ENCODE data around the gene TBC1D1. TPM values are rescaled to one million over a fixed set of nuclear protein-coding genes. Genes with fewer than 3 reads are reported as not detected.
A peak's percentile ranks its signal among the peaks of the same experiment; 100 is the strongest.

Gene TBC1D1
- total RNA-seq, 1 donor from 2014 or later, result 121 TPM

DNA sequence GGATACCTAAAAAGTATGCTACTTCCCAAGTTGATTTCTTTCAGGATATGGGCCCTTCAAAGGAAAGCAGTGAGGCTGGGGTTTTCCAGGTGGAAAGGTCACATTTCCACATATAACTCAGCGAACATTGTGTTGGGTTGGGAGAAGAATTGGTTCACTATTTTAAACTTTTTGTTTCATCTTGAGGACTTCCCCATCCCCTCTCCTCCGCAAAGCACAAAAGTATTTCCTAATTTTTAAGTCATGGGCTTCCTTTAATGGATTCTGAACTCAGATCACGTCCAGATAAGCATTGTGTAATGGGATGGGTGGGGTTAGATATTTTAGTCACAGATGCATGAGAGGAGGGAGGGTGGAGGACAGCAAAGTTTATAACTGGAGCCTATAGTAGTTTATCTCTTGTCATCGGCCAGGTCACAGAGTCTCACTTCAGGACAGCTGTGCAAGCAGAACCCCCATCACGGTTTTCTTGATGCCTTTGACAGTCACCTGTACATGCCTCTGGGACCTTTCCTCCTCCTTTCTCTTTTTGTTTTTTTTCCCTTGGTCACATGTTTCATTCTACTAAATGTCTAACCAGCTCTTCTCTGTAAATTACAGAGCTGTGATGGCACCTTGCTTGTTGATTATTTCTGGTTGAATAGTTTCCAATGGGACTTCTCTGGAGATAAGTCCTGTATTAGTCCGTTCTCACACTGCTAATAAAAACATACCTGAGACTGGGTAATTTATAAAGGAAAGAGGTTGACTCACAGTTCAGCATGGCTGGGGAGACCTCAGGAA is 184.7 kb downstream of the TBC1D1 start:
- DNase-seq (ENCODE audit: low read depth, low spot score), result no peak

DNA sequence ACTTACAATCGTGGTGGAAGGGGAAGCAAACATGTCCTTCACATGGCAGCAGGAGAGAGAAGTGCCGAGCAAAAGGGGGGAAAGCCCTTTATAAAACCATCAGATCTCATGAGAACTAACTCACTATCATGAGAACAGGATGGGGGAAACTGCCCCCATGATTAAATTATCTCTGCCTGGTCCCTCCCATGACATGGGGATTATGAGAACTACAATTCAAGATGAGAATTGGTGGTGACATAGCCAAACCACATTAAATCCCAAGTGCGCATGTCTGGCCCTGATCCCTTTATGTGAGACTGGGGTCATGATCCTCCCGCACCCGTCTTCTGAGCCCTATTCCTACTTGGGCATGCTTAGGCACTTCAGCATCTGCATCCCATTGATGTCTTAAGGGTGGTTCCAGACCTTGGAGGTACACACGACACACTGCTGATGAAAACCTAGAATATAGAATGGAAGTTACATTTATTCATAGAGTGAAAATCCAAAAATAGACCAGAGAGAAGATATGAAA is 185.3 kb downstream of the TBC1D1 start:
- no peak for DNase-seq (ENCODE audit: low read depth, low spot score)

- DNase-seq (ENCODE audit: low read depth, low spot score), result no peak
Measured at GRCh38 chr4:38077791-38078489, 187.1 kb downstream of the TBC1D1 start.

- peak; percentile 17 for DNase-seq (ENCODE audit: low read depth, low spot score)
Measured at GRCh38 chr4:38078590-38079421, 187.9 kb downstream of the TBC1D1 start.

DNA sequence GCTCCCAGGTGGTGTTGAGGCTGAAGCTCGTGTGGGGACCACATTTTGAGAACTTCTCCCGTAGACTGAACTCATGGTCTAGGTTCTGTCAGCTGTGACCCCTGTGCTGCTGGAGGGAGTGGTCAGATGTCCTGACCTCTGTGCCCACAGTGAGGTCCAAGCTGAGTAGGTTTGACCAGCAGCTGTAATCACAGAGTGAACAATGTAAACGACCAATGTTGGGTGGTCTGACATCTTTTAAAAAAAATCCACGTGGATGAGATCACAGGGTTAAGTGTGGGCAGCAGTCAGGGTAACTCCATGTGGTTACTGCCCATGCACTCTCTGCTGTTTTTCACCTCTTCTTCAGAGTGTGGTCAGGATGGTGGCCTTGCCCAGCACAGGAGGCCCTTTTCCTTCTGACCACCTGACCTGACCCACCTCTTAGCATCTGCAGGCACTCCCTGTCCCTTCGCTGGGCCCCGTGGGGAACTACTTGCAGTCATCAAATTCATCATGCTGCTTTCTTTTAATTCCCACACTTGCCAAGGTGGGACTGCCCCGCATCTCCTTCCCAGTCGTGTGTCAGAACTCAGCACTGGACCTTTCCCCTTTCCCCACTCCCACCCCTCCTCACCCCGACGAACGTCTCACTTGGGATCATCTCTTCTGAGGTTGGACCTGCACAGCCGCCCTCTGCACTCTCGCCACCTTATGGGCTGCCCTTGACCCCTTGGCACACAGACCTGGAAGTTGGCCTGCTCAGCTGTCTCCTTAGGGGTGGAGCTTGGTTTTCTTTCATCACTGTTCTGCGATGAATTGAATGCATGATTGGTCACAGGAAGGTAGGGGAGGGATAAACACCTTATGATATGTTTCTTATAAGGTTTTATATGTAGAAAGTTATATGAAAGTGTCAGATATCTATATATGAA is 189.4 kb downstream of the TBC1D1 start:
- DNase-seq (ENCODE audit: low read depth, low spot score), result no peak

DNA sequence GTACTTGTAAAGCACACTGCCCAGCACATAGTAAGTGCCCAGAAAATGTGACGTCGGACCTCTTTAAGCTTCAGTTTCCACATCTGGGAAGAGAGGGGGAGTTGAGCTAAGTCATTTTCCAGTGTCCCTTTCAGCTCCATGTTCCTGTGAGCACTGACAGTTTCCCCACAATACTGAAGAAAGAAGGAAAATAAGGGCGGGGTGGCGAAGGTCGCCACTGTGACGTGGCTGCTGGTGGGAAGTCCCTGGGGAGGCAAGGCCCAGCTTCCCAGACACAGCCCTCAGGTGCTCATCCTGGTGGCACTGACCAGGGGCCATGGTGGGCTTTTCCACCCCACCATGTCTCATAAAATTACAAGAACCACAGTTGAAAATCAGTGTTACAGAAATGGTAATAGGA is 191.1 kb downstream of the TBC1D1 start:
- no peak for DNase-seq (ENCODE audit: low read depth, low spot score)

DNA sequence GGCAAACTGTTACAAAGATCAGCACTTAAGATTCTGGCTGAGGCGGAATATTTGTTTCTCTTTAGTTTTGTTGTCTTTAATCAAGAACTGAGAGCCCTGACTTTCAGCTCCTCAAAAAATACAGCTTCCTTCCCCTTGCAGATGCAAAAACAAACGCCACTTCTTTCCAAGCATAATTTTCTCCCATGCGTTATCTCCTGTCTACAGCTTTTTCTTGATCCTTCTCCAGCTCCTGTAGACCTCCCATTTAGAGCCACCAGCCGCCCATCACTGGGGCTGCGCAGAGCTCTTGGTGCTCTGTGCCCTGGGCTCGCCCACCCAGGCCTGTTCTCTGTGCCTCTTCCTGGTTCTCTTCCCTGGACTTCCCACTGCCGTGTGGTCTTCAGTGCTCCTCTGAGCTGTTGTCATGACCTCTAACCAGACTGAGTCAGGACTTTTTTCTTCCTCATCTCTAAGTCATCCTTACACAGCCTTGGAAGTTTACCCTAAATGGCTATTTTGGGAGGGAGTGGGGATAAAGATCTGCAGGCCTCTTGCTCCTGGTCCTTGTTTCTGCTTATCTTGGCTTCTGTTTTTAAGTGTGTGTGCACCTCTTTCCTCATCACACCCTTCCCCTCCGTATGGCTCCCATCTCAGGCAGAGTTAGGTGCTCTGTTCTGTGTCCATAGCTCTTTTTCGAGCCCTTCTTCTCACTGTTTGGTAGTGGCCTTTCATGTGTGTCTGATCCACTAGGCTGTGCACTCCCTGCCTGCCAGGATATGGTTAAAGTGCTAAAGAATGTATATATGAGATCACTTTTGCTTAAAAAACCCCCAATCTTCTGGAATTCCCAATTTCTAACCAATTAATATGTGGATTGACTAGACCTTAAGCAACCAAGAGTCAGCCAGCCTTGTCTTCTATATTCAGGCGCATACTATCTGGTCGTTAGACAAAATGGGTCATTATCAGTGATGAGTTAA is 191.8 kb downstream of the TBC1D1 start:
- no peak for DNase-seq (ENCODE audit: low read depth, low spot score)

GRCh38 chr4:38084877-38085711 is 194.2 kb downstream of the TBC1D1 start:
- no peak for DNase-seq (ENCODE audit: low read depth, low spot score)

DNA sequence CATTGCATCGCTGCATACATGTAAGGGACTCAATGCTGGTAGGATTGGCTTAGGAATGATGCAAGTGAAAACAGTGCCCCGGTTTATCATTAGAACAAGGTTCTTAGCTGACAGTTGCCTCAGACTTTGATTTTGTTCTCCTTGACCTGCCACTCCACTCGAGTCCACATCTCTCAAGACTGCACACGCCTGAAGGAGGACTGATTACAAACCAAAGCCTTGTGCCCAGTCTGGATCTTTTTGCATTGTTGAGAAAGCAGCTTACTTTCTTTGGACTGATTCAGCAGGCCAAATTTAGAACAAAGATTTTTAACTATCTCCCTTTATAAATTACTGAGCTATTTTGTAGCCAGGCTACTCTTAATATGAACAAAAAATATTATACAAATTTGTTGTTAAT is 194.9 kb downstream of the TBC1D1 start:
- DNase-seq (ENCODE audit: low read depth, low spot score), result no peak

- no peak for DNase-seq (ENCODE audit: low read depth, low spot score)
Measured at GRCh38 chr4:38086151-38086848, 195.4 kb downstream of the TBC1D1 start.

DNA sequence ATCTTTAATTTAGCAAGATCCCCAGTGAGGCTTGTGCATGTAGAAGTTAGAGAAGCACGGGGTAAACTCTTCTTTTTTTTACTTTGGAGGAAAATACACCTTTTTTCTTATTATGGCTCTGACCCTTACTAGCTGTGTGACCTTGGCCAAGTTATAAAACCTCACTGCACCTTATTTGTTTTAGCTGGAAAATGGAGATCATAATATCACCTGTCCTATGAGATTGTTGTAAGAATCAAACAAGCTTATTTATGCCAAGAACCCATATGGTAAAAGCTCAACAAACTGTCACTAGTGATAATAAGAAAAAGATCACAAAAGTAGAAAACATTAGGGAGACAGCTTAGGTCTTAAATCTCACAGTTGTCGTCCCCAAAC is 196.0 kb downstream of the TBC1D1 start:
- no peak for DNase-seq (ENCODE audit: low read depth, low spot score)

- no peak for DNase-seq (ENCODE audit: low read depth, low spot score)
Measured at GRCh38 chr4:38088321-38088720, 197.4 kb downstream of the TBC1D1 start.

GRCh38 chr4:38089961-38090360 is 199.1 kb downstream of the TBC1D1 start:
- no peak for DNase-seq (ENCODE audit: low read depth, low spot score)

GRCh38 chr4:38090455-38091246 is 199.8 kb downstream of the TBC1D1 start:
- DNase-seq (ENCODE audit: low read depth, low spot score), result no peak

- no peak for DNase-seq (ENCODE audit: low read depth, low spot score)
Measured at GRCh38 chr4:38091636-38092035, 200.8 kb downstream of the TBC1D1 start.

DNA sequence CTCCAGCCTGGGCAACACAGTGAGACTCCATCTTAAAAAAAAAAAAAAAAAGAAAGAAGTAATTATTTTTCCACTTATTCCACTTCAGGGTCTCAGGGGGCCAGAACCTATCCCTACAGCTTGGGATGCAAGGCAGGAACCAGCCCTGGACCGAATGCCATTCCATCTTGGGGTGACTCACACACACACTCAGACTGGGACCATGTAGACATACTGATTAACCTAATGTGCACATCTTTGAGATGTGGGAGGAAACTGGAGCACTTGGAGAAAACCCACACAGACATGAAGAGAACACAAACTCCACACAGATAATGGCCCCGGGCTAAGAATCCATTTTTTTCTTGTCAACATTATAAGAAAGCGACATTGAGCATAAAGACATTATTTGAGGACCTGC is 201.8 kb downstream of the TBC1D1 start:
- DNase-seq (ENCODE audit: low read depth, low spot score), result no peak

DNA sequence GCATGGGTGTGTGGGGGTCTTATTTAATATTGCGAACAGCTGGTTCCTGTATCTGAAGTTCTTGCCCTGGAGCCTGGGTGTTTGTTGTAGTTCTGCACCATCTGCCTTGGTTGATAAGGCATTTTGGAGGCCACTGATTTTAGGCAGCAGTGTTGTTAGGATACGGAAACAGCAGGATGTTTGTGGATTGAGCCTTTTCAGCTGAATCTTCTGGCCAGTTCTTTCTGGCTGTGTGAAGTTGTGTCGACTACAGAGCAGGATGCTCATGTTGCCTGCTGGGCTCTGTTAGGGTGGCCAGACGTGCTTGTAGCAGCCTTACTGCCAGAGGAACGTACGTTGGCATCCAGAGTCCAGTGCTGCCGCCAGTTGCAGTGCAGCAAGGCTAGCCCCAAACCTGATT is 203.5 kb downstream of the TBC1D1 start:
- DNase-seq (ENCODE audit: low read depth, low spot score), result no peak
